ENCODE results near the gene TKT.

DNA sequence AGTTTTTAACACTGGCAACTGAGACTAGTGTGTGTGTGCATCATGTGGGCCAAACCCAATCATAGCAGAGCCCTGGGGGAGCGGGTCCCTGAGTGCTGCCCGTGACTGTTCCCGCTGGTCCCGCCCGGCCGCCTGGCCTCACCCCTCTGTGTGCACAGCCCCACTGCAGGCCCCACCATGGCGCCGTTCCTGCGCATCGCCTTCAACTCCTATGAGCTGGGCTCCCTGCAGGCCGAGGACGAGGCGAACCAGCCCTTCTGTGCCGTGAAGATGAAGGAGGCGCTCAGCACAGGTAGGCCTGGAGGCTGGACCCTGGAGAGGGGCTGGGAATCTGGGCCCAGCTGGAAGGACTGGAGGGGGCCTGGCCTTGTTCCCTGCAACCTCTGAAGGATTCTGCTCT, 77.6 kb downstream of the TKT start:
- TF ChIP-seq, protein P1, sequence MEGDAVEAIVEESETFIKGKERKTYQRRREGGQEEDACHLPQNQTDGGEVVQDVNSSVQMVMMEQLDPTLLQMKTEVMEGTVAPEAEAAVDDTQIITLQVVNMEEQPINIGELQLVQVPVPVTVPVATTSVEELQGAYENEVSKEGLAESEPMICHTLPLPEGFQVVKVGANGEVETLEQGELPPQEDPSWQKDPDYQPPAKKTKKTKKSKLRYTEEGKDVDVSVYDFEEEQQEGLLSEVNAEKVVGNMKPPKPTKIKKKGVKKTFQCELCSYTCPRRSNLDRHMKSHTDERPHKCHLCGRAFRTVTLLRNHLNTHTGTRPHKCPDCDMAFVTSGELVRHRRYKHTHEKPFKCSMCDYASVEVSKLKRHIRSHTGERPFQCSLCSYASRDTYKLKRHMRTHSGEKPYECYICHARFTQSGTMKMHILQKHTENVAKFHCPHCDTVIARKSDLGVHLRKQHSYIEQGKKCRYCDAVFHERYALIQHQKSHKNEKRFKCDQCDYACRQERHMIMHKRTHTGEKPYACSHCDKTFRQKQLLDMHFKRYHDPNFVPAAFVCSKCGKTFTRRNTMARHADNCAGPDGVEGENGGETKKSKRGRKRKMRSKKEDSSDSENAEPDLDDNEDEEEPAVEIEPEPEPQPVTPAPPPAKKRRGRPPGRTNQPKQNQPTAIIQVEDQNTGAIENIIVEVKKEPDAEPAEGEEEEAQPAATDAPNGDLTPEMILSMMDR (conservative IDR thresholded peaks at IDR 0.05; ENCODE audit: low read depth, low read length), result no peak
- TF ChIP-seq MXI1 (IDR thresholded peaks at IDR 0.05; ENCODE audit: borderline replicate concordance, low read depth, low read length) (no peak), POLR2A (IDR thresholded peaks at IDR 0.05; ENCODE audit: low read depth, low read length) (no peak), USF2 (IDR thresholded peaks at IDR 0.05; ENCODE audit: low read depth, low read length) (no peak), SMC3 (IDR thresholded peaks at IDR 0.05; ENCODE audit: low read depth, low read length) (no peak), FOS (IDR thresholded peaks at IDR 0.05; ENCODE audit: low read depth, low read length) (no peak), RAD21 (IDR thresholded peaks at IDR 0.05; ENCODE audit: low read length) (no peak), CEBPB (IDR thresholded peaks at IDR 0.05; ENCODE audit: low read depth, low read length) (no peak), BHLHE40 (IDR thresholded peaks at IDR 0.05; ENCODE audit: low read depth, low read length) (no peak), RFX5 (IDR thresholded peaks at IDR 0.05; ENCODE audit: low read depth, low read length) (no peak)

Data from IMR-90 (cell line).